Skin of body (tissue), 2 donors: ENCODE data around the gene RAB8B. TPM values are rescaled to one million over a fixed set of nuclear protein-coding genes. Genes with fewer than 3 reads are reported as not detected.
"Not testable (repeated sequence)": the region's sequence is repeated elsewhere in the genome, so short reads cannot be mapped to it uniquely, and the experiment has no call there.

ENCODE experiments used
- DNase-seq: peaks from one replicate; lab custom pipeline; 2025; lab: John Stamatoyannopoulos, UW
- total RNA-seq: library from RNA; depleted of rRNA; stranded (reverse); fragments of >200 nt; gene quantifications from one replicate; pipeline ENCODE4 v1.2.3, GENCODE V29; 2014

RAB8B gene
- total RNA-seq, 1 donor from 2014 or later = 52.0 TPM

- no peak for DNase-seq
Observed at GRCh38 chr15:63206079-63206478, 16.7 kb downstream of the RAB8B start.

DNA sequence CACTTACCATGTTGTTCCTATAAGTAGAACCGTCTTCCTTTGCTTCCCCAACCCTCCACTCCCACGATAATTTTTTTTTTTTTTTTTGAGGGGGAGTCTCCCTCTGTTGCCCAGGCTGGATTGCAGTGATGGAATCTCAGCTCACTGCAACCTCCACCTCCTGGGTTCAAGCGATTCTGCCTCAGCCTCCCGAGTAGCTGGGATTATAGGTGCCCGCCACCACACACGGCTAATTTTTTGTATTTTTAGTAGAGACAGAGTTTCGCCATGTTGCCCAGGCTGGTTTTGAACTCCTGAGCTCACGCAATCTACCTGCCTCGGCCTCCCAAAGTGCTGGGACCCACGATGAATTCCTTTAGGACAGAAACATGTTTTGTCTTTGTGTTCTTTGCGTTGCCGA lies 19.4 kb downstream of the RAB8B start:
- not testable (repeated sequence) for DNase-seq

- no peak for DNase-seq
Observed at GRCh38 chr15:63210151-63211091, 21.0 kb downstream of the RAB8B start.

DNA sequence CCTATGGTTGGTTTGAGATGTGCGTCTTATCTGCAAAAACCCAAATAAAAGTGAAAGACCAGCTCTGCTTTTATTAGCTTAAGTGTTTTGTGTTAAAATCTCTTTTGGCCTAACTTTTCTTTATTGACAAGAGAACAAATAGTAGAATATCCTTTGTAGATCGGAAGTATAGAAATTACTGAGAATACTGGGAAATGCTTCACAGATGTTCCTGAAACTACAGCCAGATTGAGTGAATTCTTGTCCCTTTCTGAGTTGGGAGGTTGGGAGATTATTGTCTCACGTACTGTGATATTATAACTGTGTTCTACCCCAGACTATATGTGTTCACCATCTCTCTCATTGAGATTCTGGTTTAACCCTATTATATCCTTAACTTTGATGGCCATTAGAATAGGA lies 21.7 kb downstream of the RAB8B start:
- peak; percentile 78 for DNase-seq

- no peak for DNase-seq
Observed at GRCh38 chr15:63211549-63211948, 22.1 kb downstream of the RAB8B start.

- peak; percentile 98 for DNase-seq
Observed at GRCh38 chr15:63212050-63213004, 22.9 kb downstream of the RAB8B start.

- peak; percentile 53 for DNase-seq
Observed at GRCh38 chr15:63218100-63218808, 28.8 kb downstream of the RAB8B start.

DNA sequence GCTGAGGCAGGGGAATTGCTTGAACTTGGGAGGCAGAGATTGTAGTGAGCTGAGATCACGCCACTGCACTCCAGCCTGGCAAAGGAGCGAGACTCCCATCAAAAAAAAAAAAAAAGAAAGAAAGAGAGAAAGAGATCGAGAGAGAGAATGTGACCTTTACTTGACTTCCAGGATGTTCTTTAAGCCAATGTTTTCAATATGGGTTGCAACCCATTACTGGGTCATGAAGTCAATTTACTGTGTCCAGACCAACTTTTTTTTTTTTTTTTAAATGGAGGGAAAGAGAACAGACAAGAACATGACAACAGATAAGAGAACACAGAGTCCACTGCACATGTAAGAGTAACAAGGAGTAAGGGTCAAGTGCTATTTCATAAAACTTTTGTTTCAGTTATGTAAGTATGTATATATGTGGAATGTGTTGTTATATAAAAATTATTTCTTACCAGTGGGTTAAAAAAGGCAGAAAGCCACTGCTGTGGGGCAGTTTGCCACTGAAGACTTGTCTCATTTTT lies 29.8 kb downstream of the RAB8B start:
- DNase-seq = no peak

DNA sequence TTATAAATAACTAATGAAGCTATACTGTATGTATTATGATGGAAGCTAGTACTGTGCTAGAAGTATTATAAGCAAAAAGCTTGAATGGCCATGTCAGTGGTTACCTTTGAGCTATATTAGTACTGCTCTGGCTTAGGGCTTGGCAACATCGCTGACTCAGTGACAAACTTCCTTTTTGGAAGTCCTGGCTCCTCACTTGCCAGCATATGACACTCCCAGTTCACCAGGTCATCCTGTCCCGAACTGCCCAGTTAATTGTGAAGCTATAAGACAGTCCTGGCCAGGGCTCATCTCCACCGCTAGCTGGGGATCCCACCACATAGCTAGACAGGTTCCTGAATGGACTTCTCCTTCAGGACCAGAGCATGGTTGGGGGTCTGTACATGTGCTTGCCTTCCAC lies 31.9 kb downstream of the RAB8B start:
- DNase-seq = no peak

DNA sequence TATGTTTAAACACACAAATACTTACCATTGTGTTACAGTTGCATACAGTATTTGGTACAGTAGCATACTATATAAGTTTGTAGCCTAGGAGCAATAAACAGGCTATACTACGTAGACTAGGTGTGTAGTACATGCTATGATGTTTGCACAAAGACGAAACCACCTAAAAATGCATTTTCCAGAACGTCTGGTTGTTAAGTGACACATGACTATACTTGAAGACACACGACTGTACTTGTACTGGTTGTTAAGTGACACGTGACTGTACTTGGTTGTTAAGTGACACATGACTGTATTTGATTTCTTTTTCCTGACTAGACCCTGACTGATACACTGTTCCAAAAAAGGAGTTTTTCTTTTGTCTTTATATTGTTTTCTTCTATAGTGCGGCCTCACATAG lies 34.1 kb downstream of the RAB8B start:
- DNase-seq = no peak

DNA sequence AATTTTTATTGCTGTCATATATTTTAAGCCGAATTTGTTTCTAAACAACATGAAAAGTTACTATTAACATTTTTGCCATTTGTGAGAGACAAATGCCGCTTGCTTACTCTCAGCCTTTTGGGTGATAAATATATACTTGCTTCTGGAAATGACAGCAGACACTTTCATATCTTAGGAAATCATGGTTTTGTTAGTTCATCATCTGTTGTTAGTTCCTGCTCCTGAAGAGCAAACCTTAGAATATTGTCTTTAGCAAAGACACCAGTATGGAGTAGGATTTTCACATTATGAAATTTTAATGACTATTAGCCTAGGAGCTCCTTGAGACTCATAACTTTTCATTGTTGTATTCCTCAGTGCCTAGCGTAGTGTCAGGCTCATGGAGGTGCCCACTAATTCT lies 36.0 kb downstream of the RAB8B start:
- DNase-seq = no peak

GRCh38 chr15:63226155-63226883 lies 36.9 kb downstream of the RAB8B start:
- no peak for DNase-seq

GRCh38 chr15:63226966-63227401 lies 37.6 kb downstream of the RAB8B start:
- DNase-seq = no peak

DNA sequence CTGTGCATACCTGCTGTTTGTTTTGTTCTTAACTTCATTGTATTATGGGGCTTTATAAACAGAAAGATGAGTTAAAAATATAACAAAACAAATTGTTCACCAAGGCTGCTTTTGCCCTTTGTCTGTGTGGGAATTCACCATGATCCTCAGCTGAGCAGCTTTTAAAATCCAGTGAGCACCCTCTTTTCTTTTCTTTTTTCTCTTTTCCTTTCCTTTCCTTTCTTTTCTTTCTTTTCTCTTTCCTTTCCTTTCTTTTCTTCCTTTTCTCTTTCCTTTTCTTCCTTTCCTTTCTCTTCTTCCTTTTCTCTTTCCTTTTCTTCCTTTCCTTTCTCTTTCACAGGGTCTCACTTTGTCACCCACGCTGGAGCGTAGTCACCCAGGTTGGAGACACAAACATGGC lies 38.3 kb downstream of the RAB8B start:
- no peak for DNase-seq

GRCh38 chr15:63231206-63231605 lies 41.8 kb downstream of the RAB8B start:
- peak; percentile 26 for DNase-seq

DNA sequence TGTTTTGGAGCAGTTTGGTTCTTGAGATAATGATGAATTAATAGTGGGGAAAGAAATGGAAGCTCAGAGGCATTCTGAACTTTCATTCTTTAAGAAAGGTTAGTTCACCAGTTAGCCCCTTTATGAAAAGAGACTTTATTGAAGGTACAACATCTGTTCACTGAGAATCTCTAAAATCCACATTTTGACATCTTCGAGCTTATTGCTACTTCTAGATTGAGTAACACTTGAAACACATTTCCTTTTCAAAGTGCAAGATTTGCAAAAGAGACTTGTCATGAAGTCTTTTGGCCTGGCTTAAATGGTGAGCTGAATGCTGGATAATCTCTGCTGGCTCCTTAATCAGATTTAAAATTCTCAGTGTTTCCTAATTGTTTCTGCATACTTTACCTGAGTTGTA lies 42.3 kb downstream of the RAB8B start:
- DNase-seq = no peak

GRCh38 chr15:63232405-63232804 lies 43.0 kb downstream of the RAB8B start:
- no peak for DNase-seq

GRCh38 chr15:63232943-63233342 lies 43.5 kb downstream of the RAB8B start:
- DNase-seq = no peak

GRCh38 chr15:63233667-63234423 lies 44.4 kb downstream of the RAB8B start:
- no peak for DNase-seq

DNA sequence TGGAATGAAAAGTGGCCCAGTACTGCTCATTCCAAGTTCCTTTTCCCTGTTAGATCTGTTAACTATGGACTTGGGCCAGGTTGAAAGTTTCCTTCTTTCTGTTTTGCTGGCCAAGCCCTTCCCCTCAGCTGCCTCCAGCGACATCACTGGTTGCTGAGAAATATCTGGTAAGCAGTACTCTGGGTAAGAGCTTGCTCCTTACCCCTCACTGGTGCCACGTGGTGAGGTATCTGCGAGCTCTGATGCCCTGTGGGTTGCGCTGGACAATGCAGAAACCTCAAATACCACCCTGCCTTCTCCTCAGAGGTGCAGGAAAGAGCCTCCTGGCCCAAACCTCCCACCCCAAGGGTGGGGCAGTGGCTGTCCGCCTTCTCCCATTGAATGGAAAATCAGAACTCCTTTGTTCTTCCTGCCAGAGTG lies 45.1 kb downstream of the RAB8B start:
- DNase-seq = peak; percentile 30
